Kasumi-1 (cell line): Measurements from ENCODE around the gene SNIP1.
A peak's percentile ranks its signal among the peaks of the same experiment; 100 is the strongest.
"Not testable (repeated sequence)": the region's sequence is repeated elsewhere in the genome, so short reads cannot be mapped to it uniquely, and the experiment has no call there.

Experiments used
- DNase-seq, 2 experiments: peaks; one replicate each; lab custom pipeline; 2025; lab: John Stamatoyannopoulos, UW

The SNIP1 gene

DNA sequence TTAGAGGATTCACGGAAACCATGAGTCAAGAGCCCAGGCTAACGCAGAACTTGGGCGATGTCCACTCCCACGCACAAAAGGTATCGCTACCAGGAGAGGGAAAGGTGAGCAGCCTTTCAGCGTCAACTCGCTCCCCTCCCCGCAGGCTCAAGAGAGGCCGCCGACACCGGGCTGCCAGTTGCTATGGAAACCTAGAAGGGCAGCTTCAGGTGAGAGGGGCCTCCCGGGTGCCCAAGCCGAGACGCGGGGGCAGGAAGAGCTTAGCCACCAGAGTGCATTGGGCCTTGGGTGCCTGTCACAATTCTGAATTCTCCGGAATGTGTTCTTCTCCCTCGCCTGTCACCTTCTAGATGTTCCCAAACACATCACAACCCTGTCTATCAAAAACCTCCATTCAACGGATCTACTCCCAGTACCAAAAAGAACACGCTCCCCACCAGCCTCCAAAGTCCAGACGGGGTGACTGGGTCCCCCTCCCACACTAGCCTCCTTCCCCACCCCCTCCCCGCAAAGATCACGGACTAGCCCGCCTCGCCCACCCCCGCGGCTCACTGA lies 40.2 kb downstream of the SNIP1 start:
- DNase-seq, result peak; percentile 9 to 45

DNA sequence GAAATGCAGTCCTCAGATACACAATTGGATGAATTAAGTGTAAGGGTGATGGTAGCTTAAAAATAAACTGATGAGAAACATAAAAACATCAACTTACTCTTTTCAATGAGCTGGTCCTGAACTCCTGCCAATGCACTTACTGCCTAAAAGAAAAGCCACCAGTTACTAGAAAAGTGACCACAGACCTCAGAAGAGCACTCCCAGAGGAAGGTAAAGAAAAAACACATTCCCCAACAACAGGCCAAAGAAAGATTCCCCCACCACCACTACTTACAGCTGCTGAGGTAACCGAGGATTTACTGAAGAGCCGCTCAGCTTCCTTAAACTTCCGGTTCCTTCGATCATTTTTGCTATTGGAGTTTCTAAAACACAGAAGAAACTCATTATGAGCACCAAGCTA lies 44.9 kb downstream of the SNIP1 start:
- peak; percentile 68 to 76 for DNase-seq

- DNase-seq, result no peak
Measured at GRCh38 chr1:37506740-37507139, 47.4 kb downstream of the SNIP1 start.

GRCh38 chr1:37502791-37503190 lies 51.3 kb downstream of the SNIP1 start:
- DNase-seq, result not testable (repeated sequence)

GRCh38 chr1:37502104-37502503 lies 52.0 kb downstream of the SNIP1 start:
- DNase-seq, result no peak

- no peak for DNase-seq
Measured at GRCh38 chr1:37501661-37502060, 52.4 kb downstream of the SNIP1 start.

GRCh38 chr1:37498872-37499617 lies 55.0 kb downstream of the SNIP1 start:
- no peak for DNase-seq

DNA sequence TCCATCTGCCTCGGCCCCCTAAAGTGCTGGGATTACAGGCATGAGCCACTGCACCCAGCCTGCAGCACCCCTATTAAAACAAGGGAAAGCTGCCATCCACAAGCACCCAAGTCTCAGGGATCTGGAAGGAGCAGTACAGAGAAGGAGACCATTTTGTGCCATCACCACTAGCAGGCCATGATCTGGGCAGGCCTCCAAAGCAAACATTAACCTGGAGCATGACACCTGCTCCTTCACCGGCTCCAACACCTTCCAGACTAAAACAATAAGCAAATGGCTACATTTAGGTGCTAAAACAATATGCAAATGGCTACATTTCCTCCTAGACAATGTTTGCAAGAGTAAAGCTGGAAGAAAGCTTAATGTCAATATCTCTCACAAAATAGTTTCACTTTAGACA lies 56.3 kb downstream of the SNIP1 start:
- DNase-seq, result no peak

GRCh38 chr1:37495875-37496274 lies 58.2 kb downstream of the SNIP1 start:
- DNase-seq, result no peak

GRCh38 chr1:37493336-37494098 lies 60.6 kb downstream of the SNIP1 start:
- DNase-seq, result no peak

DNA sequence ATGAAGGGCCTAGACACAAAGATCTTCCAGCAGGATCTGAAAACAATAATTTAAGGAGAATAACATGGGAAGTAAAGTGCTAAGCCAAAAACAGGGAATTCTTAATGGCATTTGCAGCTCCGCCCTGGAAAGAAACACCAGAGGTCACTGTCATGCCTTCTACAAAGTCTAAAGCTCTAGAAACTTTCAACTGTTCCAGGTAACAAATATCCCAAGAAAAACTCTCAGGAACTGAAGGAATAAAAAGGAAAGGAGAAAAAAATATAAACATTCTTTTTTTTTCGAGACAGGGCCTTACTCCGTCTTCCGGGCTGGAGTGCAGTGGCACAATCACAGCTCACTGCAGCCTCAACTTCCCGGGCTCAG lies 66.5 kb downstream of the SNIP1 start:
- no peak for DNase-seq

DNA sequence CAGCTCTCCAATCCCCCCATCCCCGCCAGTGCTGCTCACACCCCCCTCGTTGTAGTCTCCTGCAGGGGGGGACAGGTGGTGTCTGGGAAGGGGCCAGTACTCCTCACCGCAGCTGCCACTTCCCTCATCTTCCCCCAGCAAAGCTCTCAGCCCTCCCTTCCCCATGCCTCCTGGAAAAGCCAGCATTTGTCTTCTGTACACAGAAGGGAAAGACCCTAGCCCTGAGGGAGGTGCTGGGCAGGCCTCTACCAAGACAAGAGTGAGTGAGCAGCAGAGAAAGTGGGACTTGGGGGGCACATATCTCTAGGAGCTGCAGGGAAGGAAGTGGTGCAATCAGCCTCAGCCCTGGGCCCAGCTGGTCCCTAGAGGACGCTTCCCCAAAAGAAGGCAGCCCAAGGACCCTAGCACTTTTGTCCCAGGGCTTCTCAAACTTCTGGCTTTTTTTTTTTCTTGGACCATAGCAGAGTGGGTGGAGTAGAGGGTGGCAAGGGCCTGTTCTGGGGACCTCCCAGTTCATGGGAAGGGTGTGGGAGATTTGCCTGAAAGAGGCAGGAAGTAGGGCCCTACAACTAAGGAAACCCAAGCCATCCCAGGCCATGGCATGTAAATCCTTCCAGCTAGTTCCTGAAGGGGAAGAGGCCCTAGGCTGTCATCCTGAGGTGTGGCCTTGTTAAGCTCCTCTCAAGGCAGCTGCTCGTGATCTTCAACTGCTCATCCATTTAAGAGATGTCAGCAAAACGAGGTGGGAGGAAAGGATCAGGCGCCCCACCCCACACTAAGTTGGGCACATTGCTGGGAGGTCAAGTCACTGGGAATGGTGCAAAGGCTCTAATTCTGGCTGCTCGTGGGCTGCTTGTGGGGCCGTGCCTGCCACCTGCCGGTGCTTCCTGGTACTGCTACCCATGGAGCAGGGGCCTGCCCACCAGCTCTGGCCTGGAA lies 67.1 kb downstream of the SNIP1 start:
- peak; percentile 80 to 84 for DNase-seq

DNA sequence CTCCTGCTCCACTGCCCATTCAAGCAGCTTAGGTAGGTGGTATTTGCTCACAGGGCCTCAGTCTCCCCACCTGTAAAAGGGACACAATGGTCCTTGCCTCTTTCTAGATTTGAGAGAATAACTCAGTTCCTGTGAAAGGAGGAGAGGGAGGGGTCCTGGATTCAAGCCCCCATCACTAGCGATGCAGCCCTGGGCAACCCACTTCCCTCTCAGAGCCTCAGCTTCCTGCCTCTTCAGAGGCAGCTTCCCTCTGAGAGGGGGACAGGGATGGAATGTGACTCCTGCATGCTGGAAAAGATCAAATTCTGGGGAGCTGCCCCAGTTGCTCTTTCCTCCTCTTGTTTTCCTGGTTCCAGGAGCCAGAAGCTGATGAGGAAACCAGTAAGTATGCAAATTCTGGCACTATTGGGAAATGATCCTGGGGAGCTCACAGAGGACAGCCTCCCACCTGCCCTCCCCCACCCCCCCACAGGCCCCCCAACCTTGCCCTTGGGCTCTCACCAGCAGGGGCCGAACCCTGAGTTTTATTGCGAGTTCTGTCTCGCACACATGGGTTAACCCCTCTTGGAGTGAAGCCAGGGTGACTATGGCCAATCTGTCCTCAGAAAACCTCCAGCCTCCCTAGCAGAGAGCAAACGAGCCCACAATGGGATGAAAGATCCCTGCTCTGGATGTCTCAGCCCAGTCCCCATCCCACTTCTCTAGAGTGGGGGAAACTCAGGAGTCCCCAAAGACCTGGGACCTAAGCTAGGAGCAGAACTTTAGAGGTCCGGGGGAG lies 68.0 kb downstream of the SNIP1 start:
- peak; percentile 16 to 41 for DNase-seq
